ENCODE measurements around the gene RPS6KB1. TPM values are rescaled to one million over a fixed set of nuclear protein-coding genes. Genes with fewer than 3 reads are reported as not detected.
A peak's percentile ranks its signal among the peaks of the same experiment; 100 is the strongest.
"Not testable (repeated sequence)": the region's sequence is repeated elsewhere in the genome, so short reads cannot be mapped to it uniquely, and the experiment has no call there.

Gene RPS6KB1
- polyA plus RNA-seq, 1 donor = 25.4 TPM

DNA sequence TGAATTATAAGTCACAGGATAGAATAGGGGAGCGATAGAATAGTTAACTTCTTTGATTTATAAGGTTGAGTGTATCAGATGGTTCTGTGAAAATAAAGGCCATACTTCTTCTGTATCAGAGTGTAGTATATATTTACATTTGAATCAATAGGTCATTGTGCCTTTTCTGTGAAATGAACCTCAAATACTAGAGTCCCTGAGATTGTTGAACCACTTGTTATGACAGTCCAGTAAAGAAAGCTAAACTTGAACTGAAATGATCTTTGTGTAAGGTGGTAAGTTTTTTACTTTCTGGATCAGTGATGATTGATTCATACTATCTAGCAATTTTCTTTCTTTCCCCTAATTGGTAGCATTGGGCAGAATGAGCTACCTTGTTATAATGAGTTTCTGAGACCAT lies 40.4 kb downstream of the RPS6KB1 start:
- H3K4me3 ChIP-seq (ENCODE audit: low read length); DNase-seq; H3K9me3 ChIP-seq (ENCODE audit: control insufficient read depth, low read depth, low read length); H3K4me1 ChIP-seq (ENCODE audit: control insufficient read depth, insufficient read depth, low read length); H3K27ac ChIP-seq (ENCODE audit: low read length); H3K27me3 ChIP-seq (ENCODE audit: control insufficient read depth, insufficient read depth, low read length): not testable (repeated sequence)
- no CpG with 5 or more reads among the region's 1 CpG for WGBS (ENCODE audit: insufficient coverage, low lambda C conversion rate)
- H3K36me3 ChIP-seq (ENCODE audit: control insufficient read depth, insufficient read depth, low read length) = peaks cover 51% of the 10 kb centered on the region

DNA sequence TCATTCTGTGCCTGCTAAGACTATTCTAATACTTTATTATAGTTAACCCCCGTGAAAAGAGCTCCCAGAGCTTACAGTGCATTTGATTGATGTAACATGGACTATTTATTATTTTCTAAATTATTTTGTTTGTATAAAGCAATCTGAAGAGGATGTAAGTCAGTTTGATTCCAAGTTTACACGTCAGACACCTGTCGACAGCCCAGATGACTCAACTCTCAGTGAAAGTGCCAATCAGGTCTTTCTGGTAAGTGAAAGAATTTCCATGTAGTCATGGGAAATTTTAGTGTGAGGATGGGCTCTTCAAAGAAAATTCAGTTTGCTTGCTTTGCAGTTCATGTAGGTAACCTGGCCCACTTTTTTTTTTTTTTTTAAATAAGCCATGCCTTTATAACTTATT lies 47.8 kb downstream of the RPS6KB1 start:
- H3K4me1 ChIP-seq (ENCODE audit: control insufficient read depth, insufficient read depth, low read length); H3K27ac ChIP-seq (ENCODE audit: low read length); H3K27me3 ChIP-seq (ENCODE audit: control insufficient read depth, insufficient read depth, low read length); DNase-seq; H3K9me3 ChIP-seq (ENCODE audit: control insufficient read depth, low read depth, low read length); H3K4me3 ChIP-seq (ENCODE audit: low read length): not testable (repeated sequence)
- H3K36me3 ChIP-seq (ENCODE audit: control insufficient read depth, insufficient read depth, low read length) = peaks cover 47% of the 10 kb centered on the region
- no CpG with 5 or more reads among the region's 3 CpGs for WGBS (ENCODE audit: insufficient coverage, low lambda C conversion rate)

DNA sequence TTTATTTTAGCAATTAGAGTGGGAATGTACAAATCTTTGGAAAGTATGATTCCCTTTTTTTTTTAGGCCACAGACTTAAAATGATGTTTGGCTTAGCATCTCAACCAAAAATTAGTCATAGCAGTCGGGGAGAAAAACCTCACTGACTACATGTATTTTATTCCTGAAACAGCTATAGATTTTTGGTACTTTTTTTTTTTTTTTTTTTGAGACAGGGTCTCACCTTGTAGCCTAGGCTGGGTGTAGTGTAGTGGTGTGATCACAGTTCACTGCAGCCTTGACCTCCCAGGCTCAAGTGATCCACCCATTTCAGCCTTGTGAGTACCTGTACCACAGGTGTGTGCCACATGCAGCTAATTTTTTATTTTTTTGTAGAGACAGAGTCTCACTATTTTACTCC lies 48.2 kb downstream of the RPS6KB1 start:
- no peak for DNase-seq
- H3K9me3 ChIP-seq (ENCODE audit: control insufficient read depth, low read depth, low read length) = no peaks in the 10 kb centered on the region
- H3K27ac ChIP-seq (ENCODE audit: low read length) = no peak overlapping the region
- WGBS (ENCODE audit: insufficient coverage, low lambda C conversion rate) = no CpG with 5 or more reads among the region's 1 CpG
- peaks cover 47% of the 10 kb centered on the region for H3K36me3 ChIP-seq (ENCODE audit: control insufficient read depth, insufficient read depth, low read length)
- H3K4me3 ChIP-seq (ENCODE audit: low read length) = no peak overlapping the region
- no peaks in the 10 kb centered on the region for H3K4me1 ChIP-seq (ENCODE audit: control insufficient read depth, insufficient read depth, low read length)
- H3K27me3 ChIP-seq (ENCODE audit: control insufficient read depth, insufficient read depth, low read length) = no peaks in the 10 kb centered on the region

DNA sequence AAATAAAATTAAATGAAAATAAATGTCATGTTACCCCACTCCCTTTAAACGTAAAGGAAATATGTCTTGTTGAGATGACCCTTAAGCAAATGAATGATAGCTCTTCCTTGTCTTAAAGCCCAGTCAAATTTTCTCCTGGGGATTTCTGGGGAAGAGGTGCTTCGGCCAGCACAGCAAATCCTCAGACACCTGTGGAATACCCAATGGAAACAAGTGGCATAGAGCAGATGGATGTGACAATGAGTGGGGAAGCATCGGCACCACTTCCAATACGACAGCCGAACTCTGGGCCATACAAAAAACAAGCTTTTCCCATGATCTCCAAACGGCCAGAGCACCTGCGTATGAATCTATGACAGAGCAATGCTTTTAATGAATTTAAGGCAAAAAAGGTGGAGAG lies 53.5 kb downstream of the RPS6KB1 start:
- H3K4me3 ChIP-seq (ENCODE audit: low read length); H3K4me1 ChIP-seq (ENCODE audit: control insufficient read depth, insufficient read depth, low read length); H3K27ac ChIP-seq (ENCODE audit: low read length); DNase-seq; H3K27me3 ChIP-seq (ENCODE audit: control insufficient read depth, insufficient read depth, low read length); H3K9me3 ChIP-seq (ENCODE audit: control insufficient read depth, low read depth, low read length): not testable (repeated sequence)
- WGBS (ENCODE audit: insufficient coverage, low lambda C conversion rate) = 88% methylated on average over 3 of the region's 7 CpGs
- H3K36me3 ChIP-seq (ENCODE audit: control insufficient read depth, insufficient read depth, low read length) = peaks cover 28% of the 10 kb centered on the region

DNA sequence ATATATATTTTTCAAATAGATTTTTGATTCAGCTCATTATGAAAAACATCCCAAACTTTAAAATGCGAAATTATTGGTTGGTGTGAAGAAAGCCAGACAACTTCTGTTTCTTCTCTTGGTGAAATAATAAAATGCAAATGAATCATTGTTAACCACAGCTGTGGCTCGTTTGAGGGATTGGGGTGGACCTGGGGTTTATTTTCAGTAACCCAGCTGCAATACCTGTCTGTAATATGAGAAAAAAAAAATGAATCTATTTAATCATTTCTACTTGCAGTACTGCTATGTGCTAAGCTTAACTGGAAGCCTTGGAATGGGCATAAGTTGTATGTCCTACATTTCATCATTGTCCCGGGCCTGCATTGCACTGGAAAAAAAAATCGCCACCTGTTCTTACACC lies 54.4 kb downstream of the RPS6KB1 start:
- H3K36me3 ChIP-seq (ENCODE audit: control insufficient read depth, insufficient read depth, low read length) = peaks cover 24% of the 10 kb centered on the region
- H3K9me3 ChIP-seq (ENCODE audit: control insufficient read depth, low read depth, low read length); H3K27me3 ChIP-seq (ENCODE audit: control insufficient read depth, insufficient read depth, low read length); DNase-seq; H3K4me1 ChIP-seq (ENCODE audit: control insufficient read depth, insufficient read depth, low read length); H3K27ac ChIP-seq (ENCODE audit: low read length); H3K4me3 ChIP-seq (ENCODE audit: low read length): not testable (repeated sequence)
- 60% methylated on average over 2 of the region's 4 CpGs for WGBS (ENCODE audit: insufficient coverage, low lambda C conversion rate)

DNA sequence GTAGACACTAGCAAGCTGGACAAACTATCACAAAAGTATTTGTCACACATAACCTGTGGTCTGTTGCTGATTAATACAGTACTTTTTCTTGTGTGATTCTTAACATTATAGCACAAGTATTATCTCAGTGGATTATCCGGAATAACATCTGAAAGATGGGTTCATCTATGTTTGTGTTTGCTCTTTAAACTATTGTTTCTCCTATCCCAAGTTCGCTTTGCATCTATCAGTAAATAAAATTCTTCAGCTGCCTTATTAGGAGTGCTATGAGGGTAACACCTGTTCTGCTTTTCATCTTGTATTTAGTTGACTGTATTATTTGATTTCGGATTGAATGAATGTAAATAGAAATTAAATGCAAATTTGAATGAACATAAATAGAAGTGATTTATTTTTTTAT lies 57.1 kb downstream of the RPS6KB1 start:
- no peak for DNase-seq
- Histone ChIP-seq H3K27me3 (ENCODE audit: control insufficient read depth, insufficient read depth, low read length) (no peaks in the 10 kb centered on the region), H3K27ac (ENCODE audit: low read length) (no peak overlapping the region), H3K36me3 (ENCODE audit: control insufficient read depth, insufficient read depth, low read length) (peaks cover 21% of the 10 kb centered on the region), H3K4me3 (ENCODE audit: low read length) (no peak overlapping the region), H3K4me1 (ENCODE audit: control insufficient read depth, insufficient read depth, low read length) (no peaks in the 10 kb centered on the region), H3K9me3 (ENCODE audit: control insufficient read depth, low read depth, low read length) (no peaks in the 10 kb centered on the region)
- WGBS (ENCODE audit: insufficient coverage, low lambda C conversion rate) = 100% methylated on average over 2 of the region's 3 CpGs

DNA sequence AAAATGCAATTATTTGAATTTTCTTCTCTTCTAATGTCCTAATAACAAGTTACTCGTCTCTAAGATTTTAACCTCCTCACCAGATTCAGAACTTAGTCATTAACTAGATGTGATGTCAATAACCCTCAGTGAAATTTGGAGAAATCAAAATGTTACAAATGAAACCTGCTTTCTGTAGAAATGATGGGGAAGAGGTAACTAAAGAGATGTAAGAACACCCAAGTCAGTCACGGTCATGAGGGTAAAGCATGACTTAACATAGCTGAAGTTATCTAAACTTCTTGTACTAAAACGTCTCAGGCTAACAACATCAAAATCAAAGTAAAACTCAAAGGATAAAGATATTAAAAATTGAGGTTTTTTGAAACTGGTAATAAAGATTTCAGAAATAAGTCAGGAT lies 61.9 kb downstream of the RPS6KB1 start:
- 93% methylated on average over 2 of the region's 3 CpGs for WGBS (ENCODE audit: insufficient coverage, low lambda C conversion rate)
- DNase-seq = no peak

DNA sequence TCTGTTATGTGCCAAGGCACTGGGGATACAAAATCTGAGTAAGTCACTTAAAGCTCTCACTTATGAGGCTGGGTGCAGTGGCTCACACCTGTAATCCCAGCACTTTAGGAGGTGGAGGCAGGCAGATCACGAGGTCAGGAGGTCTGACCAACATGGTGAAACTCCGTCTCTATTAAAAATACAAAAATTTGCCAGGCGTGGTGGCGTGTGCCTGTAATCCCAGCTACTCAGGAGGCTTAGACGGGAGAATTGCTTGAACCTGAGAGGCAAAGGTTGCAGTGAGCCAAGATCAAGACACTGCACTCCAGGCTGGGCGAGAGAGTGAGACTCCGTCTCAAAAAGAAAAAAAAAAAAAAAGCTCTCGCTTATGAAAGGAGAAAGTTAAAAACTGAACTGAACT lies 66.7 kb downstream of the RPS6KB1 start:
- 100% methylated on average over 3 of the region's 8 CpGs for WGBS (ENCODE audit: insufficient coverage, low lambda C conversion rate)
- DNase-seq; H3K4me3 ChIP-seq (ENCODE audit: low read length); H3K4me1 ChIP-seq (ENCODE audit: control insufficient read depth, insufficient read depth, low read length); H3K9me3 ChIP-seq (ENCODE audit: control insufficient read depth, low read depth, low read length); H3K27ac ChIP-seq (ENCODE audit: low read length); H3K27me3 ChIP-seq (ENCODE audit: control insufficient read depth, insufficient read depth, low read length): not testable (repeated sequence)
- H3K36me3 ChIP-seq (ENCODE audit: control insufficient read depth, insufficient read depth, low read length) = peaks cover 17% of the 10 kb centered on the region

More for the DNA sequence above, 61.9 kb downstream of the RPS6KB1 start:
- Histone ChIP-seq H3K4me1 (ENCODE audit: control insufficient read depth, insufficient read depth, low read length) (no peaks in the 10 kb centered on the region), H3K36me3 (ENCODE audit: control insufficient read depth, insufficient read depth, low read length) (peaks cover 19% of the 10 kb centered on the region), H3K9me3 (ENCODE audit: control insufficient read depth, low read depth, low read length) (no peaks in the 10 kb centered on the region), H3K27me3 (ENCODE audit: control insufficient read depth, insufficient read depth, low read length) (no peaks in the 10 kb centered on the region), H3K4me3 (ENCODE audit: low read length) (no peak overlapping the region), H3K27ac (ENCODE audit: low read length) (no peak overlapping the region)

DNA sequence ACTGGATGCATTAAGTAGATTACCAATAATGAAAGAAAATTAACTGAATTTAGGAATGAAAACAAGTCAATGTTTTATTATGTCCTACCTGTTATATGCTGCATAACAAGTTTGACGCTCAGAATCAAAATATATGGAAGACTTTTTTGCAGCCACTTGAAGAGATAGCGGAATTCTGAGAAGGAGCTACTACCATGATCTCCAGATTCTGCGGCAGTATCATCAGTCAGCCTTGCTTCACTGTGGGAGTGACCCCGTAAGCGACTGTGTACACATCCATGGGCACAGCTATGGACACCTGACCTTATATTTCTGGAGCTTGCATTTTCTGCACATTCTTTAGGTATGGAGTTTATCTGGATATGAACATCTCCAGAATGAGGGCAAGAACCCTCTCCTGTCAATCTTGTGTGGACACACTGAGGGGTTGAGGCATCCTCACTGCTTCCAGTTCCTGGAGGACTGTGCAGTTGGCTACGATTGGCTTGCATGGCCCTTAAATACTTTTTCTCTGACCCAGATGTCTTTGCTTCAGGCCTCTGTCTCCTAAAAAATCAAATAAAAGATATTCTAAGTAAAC lies 69.9 kb downstream of the RPS6KB1 start:
- WGBS (ENCODE audit: insufficient coverage, low lambda C conversion rate) = 100% methylated on average over 1 of the region's 6 CpGs
- DNase-seq = peak in 1 of 2 donors; percentile 0
- H3K9me3 ChIP-seq (ENCODE audit: control insufficient read depth, low read depth, low read length) = no peaks in the 10 kb centered on the region
- H3K27ac ChIP-seq (ENCODE audit: low read length) = no peak overlapping the region
- H3K4me1 ChIP-seq (ENCODE audit: control insufficient read depth, insufficient read depth, low read length) = peaks cover 8% of the 10 kb centered on the region
- no peaks in the 10 kb centered on the region for H3K27me3 ChIP-seq (ENCODE audit: control insufficient read depth, insufficient read depth, low read length)
- H3K4me3 ChIP-seq (ENCODE audit: low read length) = peak overlapping the region; percentile 84
- peaks cover 12% of the 10 kb centered on the region for H3K36me3 ChIP-seq (ENCODE audit: control insufficient read depth, insufficient read depth, low read length)

DNA sequence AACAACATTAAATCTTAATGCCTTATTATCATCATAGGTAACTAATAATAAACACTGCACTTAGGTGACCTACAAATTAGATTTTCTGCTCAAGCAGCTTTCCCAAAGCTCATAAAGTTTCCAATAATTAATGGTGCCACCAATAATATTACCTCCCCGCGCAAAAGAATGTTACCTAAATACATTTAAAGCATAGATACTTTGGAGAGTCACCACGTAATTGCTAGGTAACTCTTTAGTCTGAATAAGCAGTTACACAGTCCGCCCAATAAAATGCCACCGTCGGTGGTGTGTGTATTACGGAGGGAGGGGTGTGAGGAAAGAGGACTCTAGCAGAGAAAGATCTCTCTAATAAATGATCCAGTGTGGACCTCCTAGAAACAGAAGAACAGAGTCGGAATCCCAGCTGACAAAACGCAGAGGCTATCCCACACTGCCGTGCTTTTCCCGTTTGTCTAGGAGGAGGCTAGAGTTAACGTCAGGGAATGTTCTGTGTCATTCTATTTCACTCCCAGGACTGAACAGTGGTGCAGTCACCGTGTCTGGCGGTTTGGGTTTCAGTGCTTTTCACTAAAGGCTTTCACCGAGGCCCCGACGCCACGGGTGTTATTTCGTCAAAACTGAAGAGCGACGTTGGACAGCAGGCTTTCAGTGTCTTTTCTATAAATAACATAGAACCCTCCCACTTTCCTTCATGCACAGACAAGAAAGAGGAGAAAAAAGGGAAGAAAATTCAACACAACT lies 71.0 kb downstream of the RPS6KB1 start:
- H3K27me3 ChIP-seq (ENCODE audit: control insufficient read depth, insufficient read depth, low read length) = no peaks in the 10 kb centered on the region
- peak overlapping the region; percentile 88 for H3K27ac ChIP-seq (ENCODE audit: low read length)
- peaks cover 9% of the 10 kb centered on the region for H3K36me3 ChIP-seq (ENCODE audit: control insufficient read depth, insufficient read depth, low read length)
- no CpG with 5 or more reads among the region's 21 CpGs for WGBS (ENCODE audit: insufficient coverage, low lambda C conversion rate)
- H3K4me1 ChIP-seq (ENCODE audit: control insufficient read depth, insufficient read depth, low read length) = peaks cover 8% of the 10 kb centered on the region
- peak in 1 of 2 donors; percentile 10 for DNase-seq
- H3K9me3 ChIP-seq (ENCODE audit: control insufficient read depth, low read depth, low read length) = no peaks in the 10 kb centered on the region
- peak overlapping the region; percentile 84 for H3K4me3 ChIP-seq (ENCODE audit: low read length)

All from large intestine (tissue), 3 donors.